HepG2 (cell line): ENCODE results near the gene TPGS1. TPM values are rescaled to one million over a fixed set of nuclear protein-coding genes. Genes with fewer than 3 reads are reported as not detected.

ENCODE experiments used
- HMGXB3 ChIP-seq: sonication (generic); formaldehyde crosslinking; IDR thresholded peaks from 2 replicates; pipeline ENCODE4 v1.4.0; 2020; ENCODE audit warnings: missing genetic modification reagents, borderline replicate concordance
- KDM1A ChIP-seq: IDR thresholded peaks from 2 replicates; pipeline ENCODE4 v1.6.1; 2016; ENCODE audit warnings: missing compliant biosample characterization
- KLF6 ChIP-seq: IDR thresholded peaks from 2 replicates; pipeline ENCODE4 v1.8.0; 2016; ENCODE audit warnings: missing biosample characterization, missing genetic modification reagents
- KLF9 ChIP-seq: IDR thresholded peaks from 2 replicates; pipeline ENCODE4 v1.6.1; 2016; ENCODE audit warnings: low read depth
- MIER2 ChIP-seq: IDR thresholded peaks from 2 replicates; pipeline ENCODE4 v1.6.1; 2016; ENCODE audit warnings: missing biosample characterization, missing genetic modification reagents
- PAF1 ChIP-seq: IDR thresholded peaks from 2 replicates; pipeline ENCODE4 v1.6.1; 2016; ENCODE audit warnings: missing genetic modification reagents, missing compliant biosample characterization
- ZNF318 ChIP-seq: sonication (generic); formaldehyde crosslinking; IDR thresholded peaks from 2 replicates; pipeline ENCODE4 v1.4.0; 2020; ENCODE audit warnings: mild to moderate bottlenecking, missing genetic modification reagents
- ZNF674 ChIP-seq: sonication (generic); formaldehyde crosslinking; IDR thresholded peaks from 2 replicates; pipeline ENCODE4 v1.5.0; 2020; ENCODE audit warnings: low read depth, mild to moderate bottlenecking, missing genetic modification reagents
- ZNF773 ChIP-seq: sonication (generic); formaldehyde crosslinking; IDR thresholded peaks from 2 replicates; pipeline ENCODE4 v1.4.0; 2020; ENCODE audit warnings: missing genetic modification reagents, borderline replicate concordance
- ZNF788 ChIP-seq: sonication (generic); formaldehyde crosslinking; IDR thresholded peaks from 2 replicates; pipeline ENCODE4 v1.5.0; 2020; ENCODE audit warnings: mild to moderate bottlenecking, missing genetic modification reagents, borderline replicate concordance
- polyA plus RNA-seq, 8 experiments: library from polyadenylated mRNA; depleted of rRNA in 3 of 8; stranded (reverse) in 7 of 8; unstranded in 1 of 8; fragments of >200 nt; fragmentation: Illumina TruSeq in 4 of 8; extraction: Trizol in 4 of 8; gene quantifications; 2 replicates each; pipeline versions ENCODE4 v1.2.1 to v1.2.3, GENCODE V29; 2011 to 2016; ENCODE audit warnings: low read depth in 4 of 8, missing spikeins in 1 of 8, mixed read lengths in 1 of 8; ENCODE audit not compliant: insufficient read depth in 1 of 8
- total RNA-seq, 5 experiments: library from RNA; depleted of rRNA; stranded (reverse); fragments of >200 nt; fragmentation: Illumina TruSeq; extraction: Trizol; gene quantifications; 2 replicates each; pipeline ENCODE4 v1.2.3, GENCODE V29; 2016; ENCODE audit warnings: low read depth in 1 of 5
- TF ChIP-seq, protein P1 (sequence below): sonication (generic); formaldehyde crosslinking; IDR thresholded peaks from 2 replicates; pipeline ENCODE4 v1.4.0; 2020; ENCODE audit warnings: missing genetic modification reagents, borderline replicate concordance
- TF ChIP-seq, protein P2 (sequence below): sonication (generic); formaldehyde crosslinking; IDR thresholded peaks from 2 replicates; pipeline ENCODE4 v1.4.0; 2020; ENCODE audit warnings: missing genetic modification reagents, low read depth, mild to moderate bottlenecking, borderline replicate concordance

Gene TPGS1
- total and polyA plus RNA-seq, 2 of the 13 experiments (the other 11 are each of a cell fraction or from before 2014, with no cell fraction given): 1.1 to 6.2 TPM

- TF ChIP-seq ZNF318: no peak
- no peak for TF ChIP-seq MIER2 (CRISPR knock-in tag)
- TF ChIP-seq KLF6: peak; percentile 47
- no peak for TF ChIP-seq ZNF773
- TF ChIP-seq PAF1 (CRISPR knock-in tag): no peak
- TF ChIP-seq KLF9 (CRISPR knock-in tag): 0 out of 2 replicates have a peak, but pooled peaks have one; percentile 55
- TF ChIP-seq, protein P1, sequence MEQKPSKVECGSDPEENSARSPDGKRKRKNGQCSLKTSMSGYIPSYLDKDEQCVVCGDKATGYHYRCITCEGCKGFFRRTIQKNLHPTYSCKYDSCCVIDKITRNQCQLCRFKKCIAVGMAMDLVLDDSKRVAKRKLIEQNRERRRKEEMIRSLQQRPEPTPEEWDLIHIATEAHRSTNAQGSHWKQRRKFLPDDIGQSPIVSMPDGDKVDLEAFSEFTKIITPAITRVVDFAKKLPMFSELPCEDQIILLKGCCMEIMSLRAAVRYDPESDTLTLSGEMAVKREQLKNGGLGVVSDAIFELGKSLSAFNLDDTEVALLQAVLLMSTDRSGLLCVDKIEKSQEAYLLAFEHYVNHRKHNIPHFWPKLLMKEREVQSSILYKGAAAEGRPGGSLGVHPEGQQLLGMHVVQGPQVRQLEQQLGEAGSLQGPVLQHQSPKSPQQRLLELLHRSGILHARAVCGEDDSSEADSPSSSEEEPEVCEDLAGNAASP (CRISPR knock-in tag): 0 out of 2 replicates have a peak, but pooled peaks have one; percentile 5
- TF ChIP-seq HMGXB3 (CRISPR knock-in tag): peak; percentile 13; the same call in 1 of the 2 replicates
- TF ChIP-seq KDM1A: no peak
- TF ChIP-seq, protein P2, sequence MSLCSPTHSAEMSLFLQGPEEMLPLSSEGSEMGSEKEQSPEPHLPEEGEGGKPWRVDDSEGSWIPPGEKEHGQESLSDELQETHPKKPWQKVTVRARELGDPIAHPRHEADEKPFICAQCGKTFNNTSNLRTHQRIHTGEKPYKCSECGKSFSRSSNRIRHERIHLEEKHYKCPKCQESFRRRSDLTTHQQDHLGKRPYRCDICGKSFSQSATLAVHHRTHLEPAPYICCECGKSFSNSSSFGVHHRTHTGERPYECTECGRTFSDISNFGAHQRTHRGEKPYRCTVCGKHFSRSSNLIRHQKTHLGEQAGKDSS (CRISPR knock-in tag): peak; percentile 47; the same call in 1 of the 2 replicates
- 0 out of 2 replicates have a peak, but pooled peaks have one; percentile 66 for TF ChIP-seq ZNF674 (CRISPR knock-in tag)
- TF ChIP-seq ZNF788: 0 out of 2 replicates have a peak, but pooled peaks have one; percentile 18
Measured at GRCh38 chr19:531009-531752, 23.9 kb downstream of the TPGS1 start (continued).
